SU-DHL-6 (cell line): Measurements from ENCODE around the gene WNT11.

Source experiments
- CTCF ChIP-seq: fragments of 200-600 bp; sonication (generic); IDR thresholded peaks from one replicate; pipeline ENCODE4 v1.5.1; 2017; ENCODE audit warnings: antibody characterized with exemption, mild to moderate bottlenecking, low read length, moderate library complexity; ENCODE audit not compliant: insufficient read depth, poor library complexity, severe bottlenecking
- EZH2phosphoT487 ChIP-seq: fragments of 200-600 bp; sonication (generic), shearing (Covaris generic); conservative IDR thresholded peaks from 2 replicates; pipeline ENCODE4 v1.6.1; 2018; ENCODE audit warnings: mild to moderate bottlenecking, antibody characterized with exemption, low read length, moderate library complexity, mixed read lengths

GRCh38 chr11:76160856-76161255, 45.4 kb downstream of the WNT11 start:
- TF ChIP-seq CTCF (no peak), EZH2phosphoT487 (no peak)
